Liver (tissue), 9 donors: ENCODE measurements around the gene TMEM218. TPM values are rescaled to one million over a fixed set of nuclear protein-coding genes. Genes with fewer than 3 reads are reported as not detected.

ENCODE experiments used
- DNase-seq: peaks from one replicate; pipeline ENCODE4 v3.0.0-alpha.2; 2017; ENCODE audit warnings: low spot score
- H3K27ac ChIP-seq, 2 donors: one replicate each; pipeline ENCODE4 v1.7.0; 2013; ENCODE audit warnings: inconsistent platforms in 2 of 2, low read length in 2 of 2, control low read depth in 1 of 2, low read depth in 1 of 2, mild to moderate bottlenecking in 1 of 2
- H3K27me3 ChIP-seq, 4 donors: one replicate each; pipeline versions ENCODE4 v1.6.1 to v1.7.0; 2013; ENCODE audit warnings: low read length in 3 of 4, inconsistent platforms in 1 of 4, mild to moderate bottlenecking in 1 of 4, moderate library complexity in 1 of 4; ENCODE audit not compliant: control insufficient read depth in 4 of 4, insufficient read depth in 4 of 4
- H3K36me3 ChIP-seq, 4 donors: one replicate each; pipeline versions ENCODE4 v1.6.1 to v1.7.0; 2013; ENCODE audit warnings: low read length in 3 of 4, mild to moderate bottlenecking in 3 of 4, low read depth in 1 of 4, moderate library complexity in 1 of 4; ENCODE audit not compliant: control insufficient read depth in 4 of 4, insufficient read depth in 3 of 4
- H3K4me1 ChIP-seq, 4 donors: one replicate each; pipeline versions ENCODE4 v1.6.1 to v1.7.0; 2013; ENCODE audit warnings: low read length in 3 of 4, mild to moderate bottlenecking in 3 of 4, moderate library complexity in 1 of 4; ENCODE audit not compliant: control insufficient read depth in 4 of 4, insufficient read depth in 4 of 4
- H3K4me3 ChIP-seq, 3 donors: one replicate each; pipeline versions ENCODE4 v1.6.1 to v1.7.0; 2013; ENCODE audit warnings: low read length in 3 of 3, control low read depth in 1 of 3, low read depth in 1 of 3, mild to moderate bottlenecking in 1 of 3
- H3K9ac ChIP-seq, 2 donors: one replicate each; pipeline ENCODE4 v1.7.0; 2013; ENCODE audit warnings: low read length in 2 of 2, mild to moderate bottlenecking in 2 of 2, moderate library complexity in 2 of 2, control low read depth in 1 of 2, low read depth in 1 of 2
- H3K9me3 ChIP-seq, 4 donors: one replicate each; pipeline versions ENCODE4 v1.6.1 to v1.7.0; 2013; ENCODE audit warnings: low read length in 3 of 4; ENCODE audit not compliant: control insufficient read depth in 4 of 4
- FOXA1 ChIP-seq: IDR thresholded peaks from 2 replicates; pipeline ENCODE4 v1.6.1; 2016; ENCODE audit warnings: antibody characterized with exemption
- FOXA2 ChIP-seq: IDR thresholded peaks from 2 replicates; pipeline ENCODE4 v1.6.1; 2016; ENCODE audit warnings: antibody characterized with exemption
- GABPA ChIP-seq, 2 donors: IDR thresholded peaks in 1 of 2; conservative IDR thresholded peaks in 1 of 2; 2 replicates each; pipeline ENCODE4 v1.6.1; 2016; ENCODE audit warnings: antibody characterized with exemption in 2 of 2, mild to moderate bottlenecking in 1 of 2, moderate library complexity in 1 of 2
- HNF4A ChIP-seq, 2 donors: conservative IDR thresholded peaks; 2 replicates each; pipeline ENCODE4 v1.6.1; 2016; ENCODE audit warnings: antibody characterized with exemption in 2 of 2, mild to moderate bottlenecking in 2 of 2
- HNF4G ChIP-seq: IDR thresholded peaks from 2 replicates; pipeline ENCODE4 v1.6.1; 2016; ENCODE audit warnings: antibody characterized with exemption
- NR2F2 ChIP-seq: IDR thresholded peaks from 2 replicates; pipeline ENCODE4 v1.6.1; 2016; ENCODE audit warnings: antibody characterized with exemption
- RXRA ChIP-seq, 2 donors: IDR thresholded peaks; 2 replicates each; pipeline ENCODE4 v1.6.1; 2017 to 2018; ENCODE audit warnings: antibody characterized with exemption in 2 of 2, mild to moderate bottlenecking in 1 of 2
- SP1 ChIP-seq: IDR thresholded peaks from 2 replicates; pipeline ENCODE4 v1.6.1; 2018; ENCODE audit warnings: antibody characterized with exemption, mild to moderate bottlenecking
- TAF1 ChIP-seq: conservative IDR thresholded peaks from 2 replicates; pipeline ENCODE4 v1.6.1; 2016; ENCODE audit warnings: antibody characterized with exemption, mild to moderate bottlenecking
- WGBS: extraction: QIAGEN DNeasy Blood & Tissue Kit; methylation state at CpG from one replicate; pipeline ENCODE4 v1.1.7; 2013; 5-methylcytosine and 5-hydroxymethylcytosine counted together
- polyA plus RNA-seq, 2 donors: library from polyadenylated mRNA; stranded (reverse) in 1 of 2; unstranded in 1 of 2; fragments of 200-250 nt in 1 of 2; fragments of >200 nt in 1 of 2; fragmentation: Nextera tagmentation in 1 of 2; extraction: Ambion mirVana in 1 of 2; gene quantifications; one replicate each; pipeline versions ENCODE4 v1.2.1 to v1.2.3, GENCODE V29; 2013 to 2015
- total RNA-seq, 2 donors: library from RNA; depleted of rRNA; stranded (reverse); fragments of >200 nt; gene quantifications; one replicate each; pipeline ENCODE4 v1.2.3, GENCODE V29; 2014
- TF ChIP-seq, protein P1 (sequence below): fragments of 150-350 bp; IDR thresholded peaks from 2 replicates; pipeline ENCODE4 v1.5.1; 2017; ENCODE audit warnings: improper control_type of control experiment, low read depth, low read length; ENCODE audit not compliant: missing input control
- TF ChIP-seq, protein P2 (sequence below): IDR thresholded peaks from 2 replicates; pipeline ENCODE4 v1.6.1; 2016; ENCODE audit warnings: antibody characterized with exemption, mild to moderate bottlenecking
- donor health status: healthy.
- donor health status: healthy.
- donor health status: healthy.
- donor health status: healthy.
- donor health status: healthy.

The TMEM218 gene
- total and polyA plus RNA-seq, 4 donors = 11.1 to 16.4 (median 14.1) TPM

DNA sequence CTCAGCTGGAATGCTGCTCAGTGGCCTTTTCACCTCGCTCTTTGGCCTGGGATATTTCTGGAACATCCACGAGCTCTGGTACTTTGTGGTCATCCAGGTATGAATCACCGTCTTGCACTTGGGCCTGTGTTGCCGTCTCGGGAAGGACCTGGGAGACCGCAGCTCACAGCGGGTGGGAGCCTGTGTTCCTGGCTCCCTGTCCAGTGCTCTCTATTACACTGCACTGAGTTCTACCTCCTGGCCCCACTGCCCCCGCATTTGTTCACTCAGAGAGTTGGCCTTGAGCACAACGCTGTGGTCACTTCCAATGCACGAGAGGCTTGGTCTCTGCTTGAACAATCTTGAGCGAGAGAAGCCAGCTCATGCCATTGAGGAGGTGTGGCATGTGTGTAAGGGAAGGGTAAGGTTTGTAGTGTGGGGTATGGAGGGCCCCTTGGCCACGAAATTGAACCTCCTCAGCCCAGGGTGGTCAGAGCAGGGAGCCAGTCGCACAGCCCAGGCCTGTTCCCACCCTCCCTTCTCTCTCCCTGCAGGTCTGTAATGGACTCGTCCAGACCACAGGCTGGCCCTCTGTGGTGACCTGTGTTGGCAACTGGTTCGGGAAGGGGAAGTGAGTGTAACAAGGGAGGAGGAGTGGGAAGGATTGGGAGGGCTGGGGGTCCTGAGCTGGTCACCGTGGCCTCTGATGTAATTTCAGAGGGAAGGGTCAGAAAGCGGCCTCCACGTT is 32.1 kb downstream of the TMEM218 start:
- no peak overlapping the region for H3K4me3 ChIP-seq
- no peaks in the 10 kb centered on the region for H3K4me1 ChIP-seq
- H3K9me3 ChIP-seq = no peaks in the 10 kb centered on the region
- no peak overlapping the region for H3K9ac ChIP-seq
- H3K36me3 ChIP-seq = no peaks in the 10 kb centered on the region
- 83% methylated on average over 18 of the region's 18 CpGs for WGBS
- no peak for DNase-seq
- H3K27ac ChIP-seq = no peak overlapping the region
- TF ChIP-seq, protein P1, sequence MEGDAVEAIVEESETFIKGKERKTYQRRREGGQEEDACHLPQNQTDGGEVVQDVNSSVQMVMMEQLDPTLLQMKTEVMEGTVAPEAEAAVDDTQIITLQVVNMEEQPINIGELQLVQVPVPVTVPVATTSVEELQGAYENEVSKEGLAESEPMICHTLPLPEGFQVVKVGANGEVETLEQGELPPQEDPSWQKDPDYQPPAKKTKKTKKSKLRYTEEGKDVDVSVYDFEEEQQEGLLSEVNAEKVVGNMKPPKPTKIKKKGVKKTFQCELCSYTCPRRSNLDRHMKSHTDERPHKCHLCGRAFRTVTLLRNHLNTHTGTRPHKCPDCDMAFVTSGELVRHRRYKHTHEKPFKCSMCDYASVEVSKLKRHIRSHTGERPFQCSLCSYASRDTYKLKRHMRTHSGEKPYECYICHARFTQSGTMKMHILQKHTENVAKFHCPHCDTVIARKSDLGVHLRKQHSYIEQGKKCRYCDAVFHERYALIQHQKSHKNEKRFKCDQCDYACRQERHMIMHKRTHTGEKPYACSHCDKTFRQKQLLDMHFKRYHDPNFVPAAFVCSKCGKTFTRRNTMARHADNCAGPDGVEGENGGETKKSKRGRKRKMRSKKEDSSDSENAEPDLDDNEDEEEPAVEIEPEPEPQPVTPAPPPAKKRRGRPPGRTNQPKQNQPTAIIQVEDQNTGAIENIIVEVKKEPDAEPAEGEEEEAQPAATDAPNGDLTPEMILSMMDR = no peak
- no peak for TF ChIP-seq FOXA1
- TF ChIP-seq HNF4G = no peak
- TF ChIP-seq RXRA (IDR thresholded peaks at IDR 0.05) = no peak
- TF ChIP-seq, protein P2, sequence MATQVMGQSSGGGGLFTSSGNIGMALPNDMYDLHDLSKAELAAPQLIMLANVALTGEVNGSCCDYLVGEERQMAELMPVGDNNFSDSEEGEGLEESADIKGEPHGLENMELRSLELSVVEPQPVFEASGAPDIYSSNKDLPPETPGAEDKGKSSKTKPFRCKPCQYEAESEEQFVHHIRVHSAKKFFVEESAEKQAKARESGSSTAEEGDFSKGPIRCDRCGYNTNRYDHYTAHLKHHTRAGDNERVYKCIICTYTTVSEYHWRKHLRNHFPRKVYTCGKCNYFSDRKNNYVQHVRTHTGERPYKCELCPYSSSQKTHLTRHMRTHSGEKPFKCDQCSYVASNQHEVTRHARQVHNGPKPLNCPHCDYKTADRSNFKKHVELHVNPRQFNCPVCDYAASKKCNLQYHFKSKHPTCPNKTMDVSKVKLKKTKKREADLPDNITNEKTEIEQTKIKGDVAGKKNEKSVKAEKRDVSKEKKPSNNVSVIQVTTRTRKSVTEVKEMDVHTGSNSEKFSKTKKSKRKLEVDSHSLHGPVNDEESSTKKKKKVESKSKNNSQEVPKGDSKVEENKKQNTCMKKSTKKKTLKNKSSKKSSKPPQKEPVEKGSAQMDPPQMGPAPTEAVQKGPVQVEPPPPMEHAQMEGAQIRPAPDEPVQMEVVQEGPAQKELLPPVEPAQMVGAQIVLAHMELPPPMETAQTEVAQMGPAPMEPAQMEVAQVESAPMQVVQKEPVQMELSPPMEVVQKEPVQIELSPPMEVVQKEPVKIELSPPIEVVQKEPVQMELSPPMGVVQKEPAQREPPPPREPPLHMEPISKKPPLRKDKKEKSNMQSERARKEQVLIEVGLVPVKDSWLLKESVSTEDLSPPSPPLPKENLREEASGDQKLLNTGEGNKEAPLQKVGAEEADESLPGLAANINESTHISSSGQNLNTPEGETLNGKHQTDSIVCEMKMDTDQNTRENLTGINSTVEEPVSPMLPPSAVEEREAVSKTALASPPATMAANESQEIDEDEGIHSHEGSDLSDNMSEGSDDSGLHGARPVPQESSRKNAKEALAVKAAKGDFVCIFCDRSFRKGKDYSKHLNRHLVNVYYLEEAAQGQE = no peak
- TF ChIP-seq HNF4A (conservative IDR thresholded peaks at IDR 0.05) = no peak
- TF ChIP-seq GABPA (IDR thresholded peaks at IDR 0.05 in 1 of 2, conservative IDR thresholded peaks at IDR 0.05 in 1 of 2) = no peak
- TF ChIP-seq NR2F2 = no peak
- H3K27me3 ChIP-seq = no peaks in the 10 kb centered on the region

DNA sequence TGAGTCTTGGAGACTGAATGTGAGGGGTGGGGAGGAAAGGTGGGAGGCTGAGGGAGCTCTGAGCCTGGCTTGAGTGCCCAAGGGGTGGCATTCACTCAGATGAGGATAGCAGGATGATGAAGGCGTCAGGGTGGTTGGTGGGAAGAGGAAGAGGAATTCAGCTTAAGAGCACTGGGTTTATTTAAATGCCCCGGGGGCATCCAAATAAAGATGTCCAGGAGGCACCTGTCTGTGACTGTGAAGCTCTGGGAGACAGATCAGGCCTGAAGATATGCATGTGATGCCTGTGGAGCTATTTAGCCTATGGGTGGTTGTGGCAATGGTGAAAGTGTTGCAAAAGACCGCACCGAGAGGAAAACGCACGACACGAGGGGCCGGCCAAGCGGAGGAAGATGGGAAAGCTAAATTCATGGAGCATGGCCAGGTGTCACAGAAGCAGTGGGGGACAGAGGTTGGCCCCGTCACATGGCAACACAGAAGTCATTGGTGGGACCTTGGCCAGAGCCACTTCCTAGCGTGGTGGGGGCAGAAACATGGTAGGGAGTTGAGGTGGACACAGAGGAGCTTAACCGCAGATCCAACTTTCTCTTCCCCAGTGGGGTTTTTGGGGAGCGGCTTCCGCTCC is 32.8 kb downstream of the TMEM218 start:
- 95% methylated on average over 14 of the region's 14 CpGs for WGBS

More for the DNA sequence above, 32.8 kb downstream of the TMEM218 start:
- no peak overlapping the region for H3K9ac ChIP-seq
- no peaks in the 10 kb centered on the region for H3K4me1 ChIP-seq
- no peaks in the 10 kb centered on the region for H3K9me3 ChIP-seq
- H3K36me3 ChIP-seq = no peaks in the 10 kb centered on the region
- DNase-seq = no peak
- no peak overlapping the region for H3K4me3 ChIP-seq
- TF ChIP-seq, protein P2 = no peak
- TF ChIP-seq SP1 = no peak
- no peak for TF ChIP-seq RXRA (IDR thresholded peaks at IDR 0.05)
- TF ChIP-seq FOXA2 = no peak
- no peak for TF ChIP-seq GABPA (IDR thresholded peaks at IDR 0.05 in 1 of 2, conservative IDR thresholded peaks at IDR 0.05 in 1 of 2)
- TF ChIP-seq TAF1 = no peak
- no peaks in the 10 kb centered on the region for H3K27me3 ChIP-seq
- H3K27ac ChIP-seq = no peak overlapping the region
